ENCODE data around the gene EBF3. TPM values are rescaled to one million over a fixed set of nuclear protein-coding genes. Genes with fewer than 3 reads are reported as not detected.

The EBF3 gene
- total and polyA plus RNA-seq, 7 donors = 1.2 to 8.9 (median 4.5) TPM; not detected in 1

GRCh38 chr10:129808092-129808983 is 155.7 kb downstream of the EBF3 start:
- H3K36me3 ChIP-seq = no peaks in the 10 kb centered on the region

GRCh38 chr10:129807211-129807610 is 156.9 kb downstream of the EBF3 start:
- Histone ChIP-seq H3K27me3 (peaks cover 0 to 8% (median 0%) of the 10 kb centered on the region in 3 donors), H3K4me3 (no peak overlapping the region), H3K4me1 (no peaks in the 10 kb centered on the region), H3K9me3 (peaks cover 0 to 27% (median 3%) of the 10 kb centered on the region in 4 donors), H3K36me3 (no peaks in the 10 kb centered on the region), H3K27ac (no peak overlapping the region)
- intact Hi-C loops (cut with DNase I) = no loop called here
- WGBS, 2 donors = 74 to 86% methylated on average over 7 of the region's 7 CpGs
- DNase-seq = no peak
- TF ChIP-seq POLR2A (IDR thresholded peaks at IDR 0.05) (no peak), POLR2AphosphoS5 (IDR thresholded peaks at IDR 0.05) (no peak), EP300 (IDR thresholded peaks at IDR 0.05) (no peak), CTCF (IDR thresholded peaks at IDR 0.05) (no peak)

More at GRCh38 chr10:129808092-129808983, 155.7 kb downstream of the EBF3 start:
- Histone ChIP-seq H3K9me3 (peaks cover 0 to 19% (median 2%) of the 10 kb centered on the region in 4 donors), H3K4me3 (no peak overlapping the region), H3K27me3 (peaks cover 0 to 17% (median 0%) of the 10 kb centered on the region in 3 donors), H3K27ac (no peak overlapping the region), H3K4me1 (no peaks in the 10 kb centered on the region)
- no peak for DNase-seq
- intact Hi-C loops (cut with DNase I) = no loop called here
- 84 to 88% methylated on average over 26 of the region's 26 CpGs for WGBS, 2 donors
- TF ChIP-seq EP300 (IDR thresholded peaks at IDR 0.05) (no peak), POLR2AphosphoS5 (IDR thresholded peaks at IDR 0.05) (no peak), CTCF (IDR thresholded peaks at IDR 0.05) (no peak), POLR2A (IDR thresholded peaks at IDR 0.05) (no peak)

- H3K4me1 ChIP-seq = no peaks in the 10 kb centered on the region
- no peaks in the 10 kb centered on the region for H3K36me3 ChIP-seq
- intact Hi-C loops (cut with DNase I) = no loop called here
- H3K4me3 ChIP-seq = no peak overlapping the region
- H3K27me3 ChIP-seq = no peaks in the 10 kb centered on the region
- H3K9me3 ChIP-seq = peaks cover 0 to 18% (median 5%) of the 10 kb centered on the region in 4 donors
- no peak for TF ChIP-seq CTCF (IDR thresholded peaks at IDR 0.05)
- TF ChIP-seq POLR2AphosphoS5 (IDR thresholded peaks at IDR 0.05) = no peak
- TF ChIP-seq EP300 (IDR thresholded peaks at IDR 0.05) = no peak
- no peak for TF ChIP-seq POLR2A (IDR thresholded peaks at IDR 0.05)
- WGBS, 2 donors = 76 to 77% methylated on average over 14 of the region's 14 CpGs
- no peak overlapping the region for H3K27ac ChIP-seq
- DNase-seq = no peak
Observed at GRCh38 chr10:129800796-129801340, 163.2 kb downstream of the EBF3 start.

GRCh38 chr10:129799942-129800341 is 164.1 kb downstream of the EBF3 start:
- no peaks in the 10 kb centered on the region for H3K27me3 ChIP-seq
- no peak overlapping the region for H3K27ac ChIP-seq
- TF ChIP-seq CTCF (IDR thresholded peaks at IDR 0.05) (no peak), POLR2AphosphoS5 (IDR thresholded peaks at IDR 0.05) (no peak), POLR2A (IDR thresholded peaks at IDR 0.05) (no peak), EP300 (IDR thresholded peaks at IDR 0.05) (no peak)
- 80 to 83% methylated on average over 3 of the region's 3 CpGs for WGBS, 2 donors
- H3K4me1 ChIP-seq = no peaks in the 10 kb centered on the region
- peaks cover 0 to 13% (median 5%) of the 10 kb centered on the region in 4 donors for H3K9me3 ChIP-seq
- DNase-seq = no peak
- no peaks in the 10 kb centered on the region for H3K36me3 ChIP-seq
- intact Hi-C loops (cut with DNase I) = no loop called here
- H3K4me3 ChIP-seq = no peak overlapping the region

Data from sigmoid colon (tissue), 7 donors.